ENCODE measurements around the gene MYH14. TPM values are rescaled to one million over a fixed set of nuclear protein-coding genes. Genes with fewer than 3 reads are reported as not detected.
"Not testable (repeated sequence)": the region's sequence is repeated elsewhere in the genome, so short reads cannot be mapped to it uniquely, and the experiment has no call there.

MYH14 gene
- total RNA-seq, 2 donors from 2014 or later = 2.6 to 11.1 TPM

DNA sequence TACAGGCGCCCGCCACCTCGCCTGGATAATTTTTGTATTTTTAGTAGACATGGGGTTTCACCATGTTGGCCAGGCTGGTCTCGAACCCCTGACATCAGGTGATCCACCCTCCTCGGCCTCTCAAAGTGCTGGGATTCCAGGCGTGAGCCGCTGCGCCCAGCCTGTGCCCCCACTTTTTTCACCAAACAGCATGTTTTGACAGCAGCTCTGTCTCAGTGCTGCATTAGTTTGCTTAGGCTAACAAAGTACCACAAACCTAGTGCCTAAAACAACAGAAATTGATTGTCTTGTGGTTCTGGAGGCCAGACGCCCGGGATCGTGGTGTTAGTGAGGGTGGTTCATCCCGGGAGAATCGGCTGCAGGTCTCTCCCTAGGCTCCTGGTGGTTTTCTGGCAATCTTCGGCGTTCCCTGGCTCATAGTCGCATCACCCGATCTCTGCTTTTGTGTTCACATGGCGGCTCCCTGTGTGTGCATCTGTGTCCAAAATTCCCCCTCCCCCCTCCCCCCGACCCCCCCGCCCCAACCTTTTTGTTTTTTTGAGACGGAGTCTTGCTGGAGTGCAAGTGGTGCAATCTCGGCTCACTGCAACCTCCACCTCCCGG lies 30.0 kb downstream of the MYH14 start:
- H3K4me1 ChIP-seq (ENCODE audit: control insufficient read depth in 1 of 2, low read depth in 2 of 2) = peaks cover 0 to 19% of the 10 kb centered on the region in 2 donors
- no peaks in the 10 kb centered on the region for H3K27me3 ChIP-seq (replicated peaks; ENCODE audit: insufficient read depth)
- ATAC-seq (ENCODE audit: insufficient number of reproducible peaks, low FRiP score, low read depth) = no peak
- H3K27ac ChIP-seq = peak overlapping the region in 1 of 2 donors; percentile 22
- no peaks in the 10 kb centered on the region for H3K36me3 ChIP-seq
- no peaks in the 10 kb centered on the region for H3K9me3 ChIP-seq
- no peak for DNase-seq (ENCODE audit: low spot score)
- no peak overlapping the region for H3K4me3 ChIP-seq
- TF ChIP-seq, protein P1, sequence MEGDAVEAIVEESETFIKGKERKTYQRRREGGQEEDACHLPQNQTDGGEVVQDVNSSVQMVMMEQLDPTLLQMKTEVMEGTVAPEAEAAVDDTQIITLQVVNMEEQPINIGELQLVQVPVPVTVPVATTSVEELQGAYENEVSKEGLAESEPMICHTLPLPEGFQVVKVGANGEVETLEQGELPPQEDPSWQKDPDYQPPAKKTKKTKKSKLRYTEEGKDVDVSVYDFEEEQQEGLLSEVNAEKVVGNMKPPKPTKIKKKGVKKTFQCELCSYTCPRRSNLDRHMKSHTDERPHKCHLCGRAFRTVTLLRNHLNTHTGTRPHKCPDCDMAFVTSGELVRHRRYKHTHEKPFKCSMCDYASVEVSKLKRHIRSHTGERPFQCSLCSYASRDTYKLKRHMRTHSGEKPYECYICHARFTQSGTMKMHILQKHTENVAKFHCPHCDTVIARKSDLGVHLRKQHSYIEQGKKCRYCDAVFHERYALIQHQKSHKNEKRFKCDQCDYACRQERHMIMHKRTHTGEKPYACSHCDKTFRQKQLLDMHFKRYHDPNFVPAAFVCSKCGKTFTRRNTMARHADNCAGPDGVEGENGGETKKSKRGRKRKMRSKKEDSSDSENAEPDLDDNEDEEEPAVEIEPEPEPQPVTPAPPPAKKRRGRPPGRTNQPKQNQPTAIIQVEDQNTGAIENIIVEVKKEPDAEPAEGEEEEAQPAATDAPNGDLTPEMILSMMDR (IDR thresholded peaks at IDR 0.05) = no peak

DNA sequence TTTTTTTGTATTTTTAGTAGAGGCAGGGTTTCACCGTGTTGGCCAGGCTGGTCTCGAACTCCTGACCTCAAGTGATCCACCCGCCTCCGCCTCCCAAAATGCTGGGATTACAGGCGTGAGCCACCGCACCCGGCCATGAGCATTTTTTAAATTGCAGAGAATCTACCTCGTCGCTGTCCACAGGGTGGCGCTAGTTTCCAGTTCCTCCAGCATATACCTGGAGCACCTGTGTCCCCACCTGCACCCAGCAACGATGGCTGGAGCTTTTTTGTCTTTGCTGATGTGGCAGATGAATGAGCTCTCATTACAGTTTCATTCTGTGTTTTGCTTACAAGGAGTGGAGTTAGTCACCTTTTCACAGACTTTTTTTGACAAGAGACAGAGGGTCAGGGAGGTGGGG lies 34.1 kb downstream of the MYH14 start:
- not testable (repeated sequence) for DNase-seq (ENCODE audit: low spot score); H3K9me3 ChIP-seq; ATAC-seq (ENCODE audit: insufficient number of reproducible peaks, low FRiP score, low read depth); H3K27ac ChIP-seq; H3K36me3 ChIP-seq; H3K4me3 ChIP-seq; H3K27me3 ChIP-seq (replicated peaks; ENCODE audit: insufficient read depth)
- H3K4me1 ChIP-seq (ENCODE audit: control insufficient read depth in 1 of 2, low read depth in 2 of 2) = peaks cover 0 to 19% of the 10 kb centered on the region in 2 donors

DNA sequence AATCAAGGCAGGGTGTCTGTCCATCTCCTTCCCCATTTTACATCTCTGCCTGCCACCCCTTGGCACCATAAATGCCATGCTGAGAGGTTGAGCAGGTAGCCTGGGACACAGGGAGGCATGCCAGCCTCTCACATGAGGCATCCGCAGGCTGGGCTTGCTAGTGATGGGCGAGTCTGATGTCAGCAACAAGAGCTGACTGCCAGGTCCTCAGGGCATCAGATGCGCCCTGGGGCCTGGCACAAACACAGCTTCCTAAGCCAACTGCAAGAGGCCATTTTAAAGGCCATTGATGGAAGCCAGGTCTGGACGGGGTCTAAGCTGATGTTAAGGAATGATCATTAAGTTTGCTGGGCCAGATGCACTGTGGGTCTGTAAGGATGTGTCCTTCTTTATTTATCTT lies 34.6 kb downstream of the MYH14 start:
- Histone ChIP-seq H3K4me3 (no peak overlapping the region), H3K27ac (no peak overlapping the region), H3K36me3 (no peaks in the 10 kb centered on the region), H3K4me1 (ENCODE audit: control insufficient read depth in 1 of 2, low read depth in 2 of 2) (peaks cover 0 to 19% of the 10 kb centered on the region in 2 donors), H3K27me3 (replicated peaks; ENCODE audit: insufficient read depth) (no peaks in the 10 kb centered on the region), H3K9me3 (no peaks in the 10 kb centered on the region)
- TF ChIP-seq, protein P1 (IDR thresholded peaks at IDR 0.05) = no peak
- DNase-seq (ENCODE audit: low spot score) = no peak
- ATAC-seq (ENCODE audit: insufficient number of reproducible peaks, low FRiP score, low read depth) = no peak

DNA sequence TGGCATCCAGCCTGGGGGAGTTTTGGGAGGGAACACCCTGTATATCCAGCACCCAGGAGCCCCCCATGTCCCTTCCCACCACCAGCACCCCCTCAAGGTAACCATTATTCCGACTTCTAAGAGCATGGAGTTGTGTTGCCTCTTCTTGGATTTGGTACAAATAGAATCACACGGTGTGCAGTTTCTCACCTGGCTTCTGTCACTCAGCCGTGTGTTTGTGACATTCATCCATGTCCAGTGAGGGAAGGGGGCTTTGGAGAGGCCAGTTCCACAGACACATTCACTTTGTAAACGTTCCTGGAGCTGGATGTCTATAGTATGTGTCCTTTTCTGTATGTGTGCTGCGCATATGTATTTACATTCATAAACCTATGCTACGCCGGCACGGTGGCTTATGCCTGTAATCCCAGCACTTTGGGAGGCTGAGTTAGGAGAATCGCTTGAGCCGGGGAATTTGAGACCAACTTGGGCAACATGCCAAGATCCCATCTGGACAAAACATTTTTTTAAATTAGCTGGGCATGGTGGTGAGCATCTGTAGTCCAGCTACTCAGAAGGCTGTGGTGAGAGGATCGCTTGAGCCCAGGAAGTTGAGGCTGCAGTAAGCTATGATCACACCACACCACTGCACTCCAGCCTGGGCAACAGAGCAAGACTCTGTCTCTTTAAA lies 36.6 kb downstream of the MYH14 start:
- TF ChIP-seq, protein P1 (IDR thresholded peaks at IDR 0.05) = no peak
- DNase-seq (ENCODE audit: low spot score) (no peak), ATAC-seq (ENCODE audit: insufficient number of reproducible peaks, low FRiP score, low read depth) (no peak)
- Histone ChIP-seq H3K4me3 (no peak overlapping the region), H3K27ac (no peak overlapping the region), H3K27me3 (replicated peaks; ENCODE audit: insufficient read depth) (no peaks in the 10 kb centered on the region), H3K9me3 (no peaks in the 10 kb centered on the region), H3K4me1 (ENCODE audit: control insufficient read depth in 1 of 2, low read depth in 2 of 2) (peaks cover 0 to 3% of the 10 kb centered on the region in 2 donors), H3K36me3 (no peaks in the 10 kb centered on the region)

DNA sequence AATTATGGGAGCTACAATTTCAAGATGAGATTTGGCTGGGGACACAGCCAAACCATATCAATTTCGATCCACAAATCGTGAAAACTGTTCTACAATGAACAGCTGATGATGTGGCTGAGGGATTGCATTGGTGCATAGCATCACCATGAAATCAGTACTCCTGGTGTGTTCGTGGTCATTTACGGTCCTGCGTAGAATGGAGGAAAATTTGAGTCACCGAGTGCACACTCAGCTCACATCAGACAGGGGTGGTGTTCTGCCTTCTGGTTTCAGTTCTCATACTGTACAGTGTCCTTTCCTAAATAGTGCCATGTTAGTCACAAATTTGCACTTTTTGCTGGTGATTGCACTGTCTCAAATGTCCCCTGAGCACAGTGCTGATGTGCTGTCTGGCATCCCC lies 39.2 kb downstream of the MYH14 start:
- Histone ChIP-seq H3K4me1 (ENCODE audit: control insufficient read depth in 1 of 2, low read depth in 2 of 2) (no peaks in the 10 kb centered on the region), H3K27me3 (replicated peaks; ENCODE audit: insufficient read depth) (no peaks in the 10 kb centered on the region), H3K4me3 (no peak overlapping the region), H3K36me3 (no peaks in the 10 kb centered on the region), H3K27ac (no peak overlapping the region), H3K9me3 (no peaks in the 10 kb centered on the region)
- no peak for DNase-seq (ENCODE audit: low spot score)
- TF ChIP-seq, protein P1 (IDR thresholded peaks at IDR 0.05) = no peak
- ATAC-seq (ENCODE audit: insufficient number of reproducible peaks, low FRiP score, low read depth) = no peak
